IMR-90 (cell line): ENCODE measurements around the gene TGFBRAP1. TPM values are rescaled to one million over a fixed set of nuclear protein-coding genes. Genes with fewer than 3 reads are reported as not detected.
A peak's percentile ranks its signal among the peaks of the same experiment; 100 is the strongest.

Experiments used
- ATAC-seq: fragments of 200-7000 bp; cut with Tn5 transposase; 2 replicates; pipeline ENCODE4 v1.9.1; 2020; ENCODE audit warnings: low read depth, mild to moderate bottlenecking, moderate library complexity
- BruUV-seq: library from RNA; stranded (reverse); fragments of 400-500 nt; replicated peaks from 2 replicates; lab custom pipeline; 2021; lab: Mats Ljungman, UMichigan
- CTCF ChIA-PET: fragments of 300-600 bp; formaldehyde crosslinking; extraction: SDS; loops from one replicate; lab custom pipeline; 2021; ENCODE audit warnings: antibody characterized with exemption; lab: Yijun Ruan, JAX
- POLR2A ChIA-PET: fragments of 300-600 bp; sonication (Branson Sonifier 250); formaldehyde crosslinking; loops from one replicate; lab custom pipeline; 2022; ENCODE audit warnings: antibody characterized with exemption; ENCODE audit not compliant: unreplicated experiment; lab: Charles Lee
- DNase-seq: peaks from one replicate; pipeline ENCODE4 v3.0.0; 2013
- H2AFZ ChIP-seq: replicated peaks from 2 replicates; pipeline ENCODE3; 2013; ENCODE audit warnings: low read length, mild to moderate bottlenecking; ENCODE audit not compliant: poor library complexity
- H2AK5ac ChIP-seq: 2 replicates; pipeline ENCODE4 v1.6.1; 2013; ENCODE audit warnings: low read depth, low read length, inconsistent platforms
- H2AK9ac ChIP-seq: replicated peaks from 2 replicates; pipeline ENCODE3; 2013; ENCODE audit warnings: mild to moderate bottlenecking, low read depth, low read length, moderate library complexity; ENCODE audit not compliant: poor library complexity
- H2BK120ac ChIP-seq: 2 replicates; pipeline ENCODE4 v1.6.1; 2013; ENCODE audit warnings: low read depth, low read length, inconsistent platforms
- H2BK15ac ChIP-seq: 3 replicates; pipeline ENCODE4 v1.6.1; 2013; ENCODE audit warnings: low read depth, low read length, inconsistent platforms
- H2BK20ac ChIP-seq: 2 replicates; pipeline ENCODE4 v1.6.1; 2013; ENCODE audit warnings: low read depth, mild to moderate bottlenecking, inconsistent platforms, low read length, moderate library complexity
- H2BK5ac ChIP-seq: 2 replicates; pipeline ENCODE4 v1.6.1; 2013; ENCODE audit warnings: mild to moderate bottlenecking, low read depth, low read length, inconsistent platforms; ENCODE audit not compliant: poor library complexity, severe bottlenecking
- H3K14ac ChIP-seq: replicated peaks from 2 replicates; pipeline ENCODE4 v1.6.1; 2013; ENCODE audit warnings: low read depth, low read length, inconsistent platforms
- H3K18ac ChIP-seq: 2 replicates; pipeline ENCODE4 v1.6.1; 2013; ENCODE audit warnings: low read depth, low read length, control low read depth
- H3K23ac ChIP-seq: 2 replicates; pipeline ENCODE4 v1.6.1; 2013; ENCODE audit warnings: low read depth, low read length, inconsistent platforms
- H3K27ac ChIP-seq: 2 replicates; pipeline ENCODE4 v1.5.1; 2013; ENCODE audit warnings: mild to moderate bottlenecking, control low read depth, low read length; ENCODE audit not compliant: insufficient read depth
- H3K27me3 ChIP-seq: 2 replicates; pipeline ENCODE4 v1.6.1; 2013; ENCODE audit warnings: low read length; ENCODE audit not compliant: control insufficient read depth, insufficient read depth
- H3K36me3 ChIP-seq: 2 replicates; pipeline ENCODE4 v1.6.1; 2013; ENCODE audit warnings: low read length, mixed read lengths; ENCODE audit not compliant: control insufficient read depth, insufficient read depth
- H3K4ac ChIP-seq: 2 replicates; pipeline ENCODE4 v1.6.1; 2013; ENCODE audit warnings: low read depth, low read length, inconsistent platforms
- H3K4me1 ChIP-seq: 2 replicates; pipeline ENCODE4 v1.6.1; 2013; ENCODE audit warnings: low read length, mixed read lengths; ENCODE audit not compliant: control insufficient read depth, insufficient read depth
- H3K4me2 ChIP-seq: 2 replicates; pipeline ENCODE4 v1.6.1; 2013; ENCODE audit warnings: low read depth, mild to moderate bottlenecking, control low read depth, low read length, moderate library complexity
- H3K4me3 ChIP-seq: 2 replicates; pipeline ENCODE4 v1.5.1; 2013; ENCODE audit warnings: low read depth, mild to moderate bottlenecking, control low read depth, low read length, moderate library complexity; ENCODE audit not compliant: insufficient read depth
- H3K56ac ChIP-seq: 2 replicates; pipeline ENCODE4 v1.6.1; 2013; ENCODE audit warnings: low read length, inconsistent platforms; ENCODE audit not compliant: insufficient read depth; ENCODE audit errors: extremely low read depth
- H3K79me1 ChIP-seq, 2 experiments: 2 replicates each; pipeline ENCODE4 v1.6.1; 2013; ENCODE audit warnings: low read length in 2 of 2, inconsistent platforms in 1 of 2, low read depth in 1 of 2
- H3K9ac ChIP-seq: 2 replicates; pipeline ENCODE4 v1.6.1; 2013; ENCODE audit warnings: low read depth, low read length, control low read depth
- H3K9me1 ChIP-seq: 2 replicates; pipeline ENCODE4 v1.6.1; 2013; ENCODE audit warnings: low read length, inconsistent platforms; ENCODE audit not compliant: insufficient read depth
- H3K9me3 ChIP-seq: 2 replicates; pipeline ENCODE4 v1.6.1; 2013; ENCODE audit warnings: low read length; ENCODE audit not compliant: control insufficient read depth, insufficient read depth
- H4K20me1 ChIP-seq: 2 replicates; pipeline ENCODE4 v1.6.1; 2013; ENCODE audit warnings: low read length, inconsistent platforms; ENCODE audit not compliant: insufficient read depth
- H4K5ac ChIP-seq: 2 replicates; pipeline ENCODE4 v1.6.1; 2013; ENCODE audit warnings: mild to moderate bottlenecking, low read depth, low read length, control low read depth
- H4K8ac ChIP-seq, 2 experiments: 2 replicates each; pipeline ENCODE4 v1.6.1; 2013; ENCODE audit warnings: low read depth in 2 of 2, low read length in 2 of 2, control low read depth in 1 of 2, inconsistent platforms in 1 of 2
- H4K91ac ChIP-seq: 2 replicates; pipeline ENCODE4 v1.6.1; 2013; ENCODE audit warnings: low read depth, low read length, inconsistent platforms; ENCODE audit not compliant: insufficient read depth
- BHLHE40 ChIP-seq: fragments of 150-350 bp; IDR thresholded peaks from 2 replicates; pipeline ENCODE4 v1.6.1; 2016; ENCODE audit warnings: mild to moderate bottlenecking, low read depth, low read length
- CEBPB ChIP-seq: IDR thresholded peaks from 2 replicates; pipeline ENCODE4 v1.6.1; 2012; ENCODE audit warnings: low read depth, low read length, improper control_type of control experiment
- CHD1 ChIP-seq: IDR thresholded peaks from 2 replicates; pipeline ENCODE4 v1.6.1; 2012; ENCODE audit warnings: low read depth, low read length, improper control_type of control experiment
- FOS ChIP-seq: fragments of 150-350 bp; IDR thresholded peaks from 2 replicates; pipeline ENCODE4 v1.6.1; 2016; ENCODE audit warnings: low read depth, low read length
- MAZ ChIP-seq: IDR thresholded peaks from 2 replicates; pipeline ENCODE4 v1.6.1; 2012; ENCODE audit warnings: low read depth, mild to moderate bottlenecking, low read length, improper control_type of control experiment, moderate library complexity, borderline replicate concordance
- MXI1 ChIP-seq: IDR thresholded peaks from 2 replicates; pipeline ENCODE4 v1.6.1; 2012; ENCODE audit warnings: low read depth, mild to moderate bottlenecking, low read length, moderate library complexity, borderline replicate concordance
- NFE2L2 ChIP-seq: fragments of 150-350 bp; IDR thresholded peaks from 2 replicates; pipeline ENCODE4 v1.6.1; 2016; ENCODE audit warnings: low read depth, mild to moderate bottlenecking, low read length
- RCOR1 ChIP-seq: IDR thresholded peaks from 2 replicates; pipeline ENCODE4 v1.6.1; 2012; ENCODE audit warnings: mild to moderate bottlenecking, low read length, improper control_type of control experiment; ENCODE audit not compliant: insufficient replicate concordance
- RFX5 ChIP-seq: IDR thresholded peaks from 2 replicates; pipeline ENCODE4 v1.8.0; 2012; ENCODE audit warnings: low read depth, mild to moderate bottlenecking, low read length, moderate library complexity
- USF2 ChIP-seq: fragments of 150-350 bp; IDR thresholded peaks from 2 replicates; pipeline ENCODE4 v1.6.1; 2017; ENCODE audit warnings: mild to moderate bottlenecking, antibody characterized with exemption, low read length, low read depth
- WGBS, 2 experiments: methylation state at CpG; one replicate each; pipeline versions ENCODE4 v1.1.5 to v1.1.7; 2013; ENCODE audit warnings: missing lambda C conversion rate in 2 of 2; ENCODE audit not compliant: insufficient read length in 1 of 2; ENCODE audit errors: extremely low coverage in 2 of 2; 5-methylcytosine and 5-hydroxymethylcytosine counted together
- dilution Hi-C: fragments of 300-500 bp; cut with HindIII; formaldehyde crosslinking; loops from one replicate; pipeline ENCODE4 v1.14.3; 2018; ENCODE audit warnings: low sequenced_read_pairs; ENCODE audit not compliant: unreplicated experiment
- in situ Hi-C: fragments of 300-500 bp; cut with MboI; formaldehyde crosslinking; loops from 3 replicates; pipeline ENCODE4 v1.14.3; 2019; ENCODE audit warnings: low sequenced_read_pairs, inconsistent platforms, mixed read lengths
- intact Hi-C: fragments of 100-400 bp; cut with micrococcal nuclease; formaldehyde crosslinking; loops from 2 replicates; pipeline ENCODE4 v1.10.0; 2022
- polyA plus RNA-seq, 3 experiments: library from polyadenylated mRNA; depleted of rRNA; stranded (reverse); fragments of >200 nt; gene quantifications; 2 replicates each; pipeline ENCODE4 v1.2.3, GENCODE V29; 2012; ENCODE audit warnings: low replicate concordance in 1 of 3
- total RNA-seq: library from RNA; depleted of rRNA; stranded (reverse); fragments of >200 nt; gene quantifications from 2 replicates; pipeline ENCODE4 v1.2.3, GENCODE V29; 2012

Gene TGFBRAP1
- total and polyA plus RNA-seq, 2 of the 4 experiments (the other 2 are of a cell fraction): 7.2 to 10.4 TPM

- TF ChIP-seq NFE2L2 (no peak), CHD1 (no peak), MXI1 (no peak), RFX5 (no peak), FOS (no peak), USF2 (no peak), MAZ (no peak), CEBPB (no peak), RCOR1 (no peak), BHLHE40 (no peak)
- Histone ChIP-seq H3K9me1 (peaks cover 29% of the 10 kb centered on the region), H3K14ac (no peak overlapping the region), H3K4me1 (peaks cover 41% of the 10 kb centered on the region), H4K8ac (peak overlapping the region in 1 of 2 experiments; percentile 20; a peak in 1 of 4 replicates), H4K91ac (peak overlapping the region; percentile 13; the same call in 1 of the 2 replicates), H3K4me2 (no peak overlapping the region), H3K9ac (no peak overlapping the region), H2AK9ac (no peak overlapping the region), H3K79me1 (peaks cover 56 to 92% of the 10 kb centered on the region in 2 experiments), H3K56ac (no peak overlapping the region), H3K18ac (no peak overlapping the region), H3K27ac (peak overlapping the region; percentile 67; the same call in 1 of the 2 replicates), H2BK120ac (peak overlapping the region; percentile 18; the same call in 1 of the 2 replicates), H3K27me3 (no peaks in the 10 kb centered on the region), H2BK20ac (0 out of 2 replicates have a peak overlapping the region, but pooled peaks have one; percentile 8), H2BK15ac (no peak overlapping the region), H2AFZ (no peak overlapping the region), H3K4me3 (no peak overlapping the region), H3K9me3 (no peaks in the 10 kb centered on the region), H3K36me3 (peaks cover 80% of the 10 kb centered on the region), H3K4ac (peak overlapping the region; percentile 44), H2BK5ac (peak overlapping the region; percentile 10), H4K20me1 (peaks cover 68% of the 10 kb centered on the region), H3K23ac (peak overlapping the region; percentile 1; the same call in 1 of the 2 replicates), H4K5ac (peak overlapping the region; percentile 10; the same call in 1 of the 2 replicates), H2AK5ac (no peak overlapping the region)
- intact Hi-C loops: no loop called here
- no TSS peak for BruUV-seq
- ChIA-PET CTCF (interaction anchor here (0.6 kb wide), 1 partner anchor 27 kb away, joined by 3 read pairs; no protein-coding TSS in a partner anchor), POLR2A (no interaction called here)
- WGBS, 2 experiments: 60% methylated on average over 3 of the region's 4 CpGs; no CpG with 5 or more reads in 1 of the 2 experiments
- no peak for ATAC-seq
- dilution Hi-C loops: no loop called here
- no peak for DNase-seq
- in situ Hi-C loops: no loop called here
Observed at GRCh38 chr2:105371810-105372209, 42.3 kb upstream of the TGFBRAP1 start.
